GM23248 (cell line): ENCODE measurements around the gene AMFR. TPM values are rescaled to one million over a fixed set of nuclear protein-coding genes. Genes with fewer than 3 reads are reported as not detected.

Experiments used
- DNase-seq: peaks from one replicate; pipeline ENCODE4 v3.0.0-alpha.2; 2015
- H2AFZ ChIP-seq: fragments of 200-600 bp; sonication (generic); 2 replicates; pipeline ENCODE4 v1.6.1; 2016; ENCODE audit warnings: antibody characterized with exemption
- H3F3A ChIP-seq: fragments of 200-600 bp; sonication (generic); 2 replicates; pipeline ENCODE4 v1.6.1; 2016; ENCODE audit warnings: mild to moderate bottlenecking, antibody characterized with exemption, mixed run types; ENCODE audit not compliant: insufficient read depth
- H3K27ac ChIP-seq: fragments of 200-600 bp; sonication (generic); 2 replicates; pipeline ENCODE4 v1.5.1; 2016; ENCODE audit warnings: mild to moderate bottlenecking
- H3K27me3 ChIP-seq: fragments of 200-600 bp; sonication (generic); replicated peaks from 2 replicates; pipeline ENCODE4 v1.6.1; 2016; ENCODE audit warnings: mild to moderate bottlenecking; ENCODE audit not compliant: insufficient read depth
- H3K36me3 ChIP-seq: fragments of 200-600 bp; sonication (generic); 2 replicates; pipeline ENCODE4 v1.6.1; 2016; ENCODE audit warnings: low read depth, mild to moderate bottlenecking
- H3K4me1 ChIP-seq: fragments of 200-600 bp; sonication (generic); 2 replicates; pipeline ENCODE4 v1.6.1; 2016; ENCODE audit warnings: mild to moderate bottlenecking; ENCODE audit not compliant: insufficient read depth
- H3K4me2 ChIP-seq: fragments of 200-600 bp; sonication (generic); one replicate; pipeline ENCODE4 v1.6.1; 2016; ENCODE audit warnings: mild to moderate bottlenecking; ENCODE audit not compliant: unreplicated experiment
- H3K4me3 ChIP-seq: fragments of 200-600 bp; sonication (generic); 2 replicates; pipeline ENCODE4 v1.5.1; 2016; ENCODE audit warnings: mild to moderate bottlenecking
- H3K79me2 ChIP-seq: fragments of 200-600 bp; sonication (generic); 2 replicates; pipeline ENCODE4 v1.6.1; 2016; ENCODE audit warnings: mild to moderate bottlenecking; ENCODE audit not compliant: insufficient read depth
- H3K9ac ChIP-seq: fragments of 200-600 bp; sonication (generic); 2 replicates; pipeline ENCODE4 v1.6.1; 2016; ENCODE audit warnings: mild to moderate bottlenecking
- H3K9me2 ChIP-seq: fragments of 200-600 bp; sonication (generic); 2 replicates; pipeline ENCODE4 v1.6.1; 2016; ENCODE audit warnings: mixed run types, mild to moderate bottlenecking, moderate library complexity; ENCODE audit not compliant: insufficient read depth
- H3K9me3 ChIP-seq: fragments of 200-600 bp; sonication (generic); one replicate; pipeline ENCODE4 v1.6.1; 2017; ENCODE audit warnings: low read depth
- H4K20me1 ChIP-seq: fragments of 200-600 bp; sonication (generic); 2 replicates; pipeline ENCODE4 v1.6.0; 2016; ENCODE audit not compliant: insufficient read depth
- EZH2 ChIP-seq: fragments of 200-600 bp; sonication (generic); IDR thresholded peaks from 2 replicates; pipeline ENCODE4 v1.6.1; 2018; ENCODE audit warnings: antibody characterized with exemption, mild to moderate bottlenecking; ENCODE audit not compliant: insufficient read depth, poor library complexity, severe bottlenecking
- EZH2phosphoT487 ChIP-seq: fragments of 200-600 bp; sonication (generic); IDR thresholded peaks from 2 replicates; pipeline ENCODE4 v1.6.1; 2018; ENCODE audit warnings: antibody characterized with exemption, moderate library complexity, mild to moderate bottlenecking, low read depth; ENCODE audit not compliant: insufficient read depth
- WGBS, 2 experiments: methylation state at CpG; one replicate each; pipeline ENCODE4 v1.1.6; 2015 to 2017; ENCODE audit warnings: low lambda C conversion rate in 2 of 2, low coverage in 1 of 2; ENCODE audit errors: missing lambda C conversion rate in 2 of 2; 5-methylcytosine and 5-hydroxymethylcytosine counted together
- in situ Hi-C: fragments of 300-500 bp; cut with MboI; formaldehyde crosslinking; loops from 2 replicates; pipeline ENCODE4 v1.15.0; 2020
- polyA plus RNA-seq: library from polyadenylated mRNA; unstranded; fragments of >200 nt; fragmentation: Nextera tagmentation; extraction: Ambion mirVana; gene quantifications from 2 replicates; pipeline ENCODE4 v1.2.1, GENCODE V29; 2016
- total RNA-seq: library from RNA; depleted of rRNA; stranded (reverse); fragments of >200 nt; shearing (Covaris generic); gene quantifications from 2 replicates; pipeline ENCODE4 v1.2.3, GENCODE V29; 2014

The AMFR gene
- total and polyA plus RNA-seq, 2 experiments from 2014 or later: 26.6 to 205 TPM

- in situ Hi-C loops: no loop called here
- no peak overlapping the region; the same call in 1 of the 2 replicates for H3K27ac ChIP-seq
- peaks cover 43% of the 10 kb centered on the region for H3K36me3 ChIP-seq
- no peaks in the 10 kb centered on the region for H3K9me2 ChIP-seq
- no peaks in the 10 kb centered on the region for H3K9me3 ChIP-seq
- no peak for TF ChIP-seq EZH2
- TF ChIP-seq EZH2phosphoT487: no peak
- no peak overlapping the region for H3K4me2 ChIP-seq
- H3F3A ChIP-seq: 0 out of 2 replicates have a peak, but pooled peaks cover 7% of the 10 kb centered on the region
- H3K79me2 ChIP-seq: peaks cover 44% of the 10 kb centered on the region
- H3K9ac ChIP-seq: no peak overlapping the region
- H2AFZ ChIP-seq: no peak overlapping the region
- H3K4me1 ChIP-seq: peaks cover 9% of the 10 kb centered on the region; the same call in 1 of the 2 replicates
- H3K27me3 ChIP-seq: no peaks in the 10 kb centered on the region
- H4K20me1 ChIP-seq: no peaks in the 10 kb centered on the region
- WGBS, 2 experiments: 97 to 98% methylated on average over 7 of the region's 7 CpGs
- H3K4me3 ChIP-seq: no peak overlapping the region
- DNase-seq: no peak
Observed at GRCh38 chr16:56408379-56409098, 16.8 kb downstream of the AMFR start.

- no peak overlapping the region for H2AFZ ChIP-seq
- TF ChIP-seq EZH2 (no peak), EZH2phosphoT487 (no peak)
- WGBS, 2 experiments: 87 to 89% methylated on average over 4 of the region's 4 CpGs
- no peak overlapping the region for H3K9ac ChIP-seq
- peaks cover 22% of the 10 kb centered on the region; the same call in 1 of the 2 replicates for H3K79me2 ChIP-seq
- H4K20me1 ChIP-seq: no peaks in the 10 kb centered on the region
- H3K9me2 ChIP-seq: no peaks in the 10 kb centered on the region
- H3K4me3 ChIP-seq: no peak overlapping the region
- peaks cover 9% of the 10 kb centered on the region; the same call in 1 of the 2 replicates for H3K4me1 ChIP-seq
- H3F3A ChIP-seq: 0 out of 2 replicates have a peak, but pooled peaks cover 7% of the 10 kb centered on the region
- H3K4me2 ChIP-seq: no peak overlapping the region
- peaks cover 54% of the 10 kb centered on the region for H3K36me3 ChIP-seq
- in situ Hi-C loops: no loop called here
- DNase-seq: no peak
- H3K27me3 ChIP-seq: no peaks in the 10 kb centered on the region
- H3K27ac ChIP-seq: no peak overlapping the region
- no peaks in the 10 kb centered on the region for H3K9me3 ChIP-seq
Observed at GRCh38 chr16:56405977-56406672, 19.2 kb downstream of the AMFR start.

GRCh38 chr16:56401482-56401881, 23.9 kb downstream of the AMFR start:
- H3K27me3 ChIP-seq: no peaks in the 10 kb centered on the region
- no peaks in the 10 kb centered on the region for H3K9me2 ChIP-seq
- peaks cover 64% of the 10 kb centered on the region for H3K36me3 ChIP-seq
- no peak for DNase-seq
- peaks cover 7% of the 10 kb centered on the region; the same call in 1 of the 2 replicates for H3F3A ChIP-seq
- no peaks in the 10 kb centered on the region for H3K9me3 ChIP-seq
- peaks cover 30% of the 10 kb centered on the region for H3K79me2 ChIP-seq
- H4K20me1 ChIP-seq: no peaks in the 10 kb centered on the region
- TF ChIP-seq EZH2phosphoT487: no peak
- no peak for TF ChIP-seq EZH2
- H3K4me3 ChIP-seq: no peak overlapping the region
- H2AFZ ChIP-seq: no peak overlapping the region
- in situ Hi-C loops: no loop called here
- H3K9ac ChIP-seq: no peak overlapping the region
- no peaks in the 10 kb centered on the region for H3K4me1 ChIP-seq
- WGBS, 2 experiments: 90 to 91% methylated on average over 5 of the region's 5 CpGs
- H3K4me2 ChIP-seq: no peak overlapping the region
- no peak overlapping the region for H3K27ac ChIP-seq

- Histone ChIP-seq H3K27me3 (no peaks in the 10 kb centered on the region), H4K20me1 (no peaks in the 10 kb centered on the region), H3K9me3 (no peaks in the 10 kb centered on the region), H3K79me2 (peaks cover 37% of the 10 kb centered on the region), H3K9me2 (no peaks in the 10 kb centered on the region), H3K36me3 (peaks cover 66% of the 10 kb centered on the region), H2AFZ (no peak overlapping the region), H3K9ac (no peak overlapping the region), H3F3A (peaks cover 7% of the 10 kb centered on the region; the same call in 1 of the 2 replicates), H3K4me3 (no peak overlapping the region), H3K4me1 (no peaks in the 10 kb centered on the region), H3K27ac (no peak overlapping the region), H3K4me2 (no peak overlapping the region)
- 97 to 98% methylated on average over 5 of the region's 5 CpGs for WGBS, 2 experiments
- in situ Hi-C loops: no loop called here
- TF ChIP-seq EZH2 (no peak), EZH2phosphoT487 (no peak)
- DNase-seq: no peak
Observed at GRCh38 chr16:56400458-56400857, 24.9 kb downstream of the AMFR start.
